Peyer's patch (tissue), 4 donors: Measurements from ENCODE around the gene F2RL2.

Experiments
- CTCF ChIP-seq, 6 experiments: fragments of 450-650 bp in 4 of 6; fragments of 200-600 bp in 2 of 6; sonication (generic) in 1 of 6; IDR thresholded peaks; one replicate each; pipeline ENCODE4 v1.5.1; 2017 to 2019; ENCODE audit warnings: antibody characterized with exemption in 6 of 6, mild to moderate bottlenecking in 3 of 6, moderate library complexity in 1 of 6
- POLR2A ChIP-seq, 2 donors: fragments of 450-650 bp; IDR thresholded peaks; one replicate each; pipeline ENCODE4 v1.5.1; 2017; ENCODE audit warnings: antibody characterized with exemption in 2 of 2, mild to moderate bottlenecking in 2 of 2, moderate library complexity in 2 of 2

- no peak for TF ChIP-seq CTCF (IDR thresholded peaks at IDR 0.05)
- no peak for TF ChIP-seq POLR2A (IDR thresholded peaks at IDR 0.05)
Measured at GRCh38 chr5:76591366-76591765, 31.8 kb downstream of the F2RL2 start.
